ENCODE results near the gene VPS45. TPM values are rescaled to one million over a fixed set of nuclear protein-coding genes. Genes with fewer than 3 reads are reported as not detected.
"Not testable (repeated sequence)": the region's sequence is repeated elsewhere in the genome, so short reads cannot be mapped to it uniquely, and the experiment has no call there.

VPS45 gene
- total RNA-seq, 1 experiment from 2014 or later: 30.3 TPM

- intact Hi-C loops (cut with micrococcal nuclease; ENCODE audit: unreplicated experiment): no loop called here
- TF ChIP-seq EZH2 (IDR thresholded peaks at IDR 0.05; ENCODE audit: low read depth): no peak
- TF ChIP-seq CTCF (conservative IDR thresholded peaks at IDR 0.05): no peak
- Histone ChIP-seq H3K9me2 (ENCODE audit: insufficient read depth) (no peaks in the 10 kb centered on the region), H4K20me1 (ENCODE audit: insufficient read depth) (no peaks in the 10 kb centered on the region; the same call in 1 of the 2 replicates), H3K4me3 (no peak overlapping the region), H2AFZ (no peak overlapping the region), H3K27ac (no peak overlapping the region), H3K27me3 (ENCODE audit: insufficient read depth, low read depth) (no peaks in the 10 kb centered on the region), H3K4me1 (replicated peaks; ENCODE audit: insufficient read depth) (no peaks in the 10 kb centered on the region), H3K79me2 (ENCODE audit: low read depth) (no peaks in the 10 kb centered on the region), H3K9me3 (ENCODE audit: insufficient read depth, low read depth) (no peaks in the 10 kb centered on the region), H3F3A (ENCODE audit: insufficient read depth, low read depth) (0 out of 2 replicates have a peak, but pooled peaks cover 3% of the 10 kb centered on the region), H3K36me3 (ENCODE audit: low read depth) (no peaks in the 10 kb centered on the region), H3K4me2 (no peak overlapping the region)
- POLR2A ChIA-PET (ENCODE audit: unreplicated experiment): no interaction called here
- no TSS peak for BruUV-seq (replicated peaks)
- no peak for DNase-seq
- CTCF ChIA-PET: no interaction called here
Observed at GRCh38 chr1:150142083-150142482, 74.5 kb downstream of the VPS45 start.

- CTCF ChIA-PET: no interaction called here
- no peaks in the 10 kb centered on the region; the same call in 1 of the 2 replicates for H4K20me1 ChIP-seq (ENCODE audit: insufficient read depth)
- H3K4me1 ChIP-seq (replicated peaks; ENCODE audit: insufficient read depth): no peaks in the 10 kb centered on the region
- intact Hi-C loops (cut with micrococcal nuclease; ENCODE audit: unreplicated experiment): no loop called here
- no peak overlapping the region for H3K4me2 ChIP-seq
- no peak overlapping the region for H3K4me3 ChIP-seq
- no peak overlapping the region for H2AFZ ChIP-seq
- peaks cover 3% of the 10 kb centered on the region; the same call in 1 of the 2 replicates for H3F3A ChIP-seq (ENCODE audit: insufficient read depth, low read depth)
- no peak for DNase-seq
- POLR2A ChIA-PET (ENCODE audit: unreplicated experiment): no interaction called here
- H3K9me2 ChIP-seq (ENCODE audit: insufficient read depth): no peaks in the 10 kb centered on the region
- no TSS peak for BruUV-seq (replicated peaks)
- H3K79me2 ChIP-seq (ENCODE audit: low read depth): no peaks in the 10 kb centered on the region
- no peaks in the 10 kb centered on the region for H3K9me3 ChIP-seq (ENCODE audit: insufficient read depth, low read depth)
- H3K27ac ChIP-seq: no peak overlapping the region
- TF ChIP-seq CTCF (conservative IDR thresholded peaks at IDR 0.05) (no peak), EZH2 (IDR thresholded peaks at IDR 0.05; ENCODE audit: low read depth) (no peak)
- no peaks in the 10 kb centered on the region for H3K36me3 ChIP-seq (ENCODE audit: low read depth)
- H3K27me3 ChIP-seq (ENCODE audit: insufficient read depth, low read depth): no peaks in the 10 kb centered on the region
Observed at GRCh38 chr1:150144606-150145005, 77.0 kb downstream of the VPS45 start.

- H3K9me2 ChIP-seq (ENCODE audit: insufficient read depth); BruUV-seq (replicated peaks); H3K4me1 ChIP-seq (replicated peaks; ENCODE audit: insufficient read depth); CTCF ChIA-PET; DNase-seq; H3K79me2 ChIP-seq (ENCODE audit: low read depth); H3K27me3 ChIP-seq (ENCODE audit: insufficient read depth, low read depth); H3K4me2 ChIP-seq; H4K20me1 ChIP-seq (ENCODE audit: insufficient read depth); H3F3A ChIP-seq (ENCODE audit: insufficient read depth, low read depth); intact Hi-C loops (cut with micrococcal nuclease; ENCODE audit: unreplicated experiment); H3K27ac ChIP-seq; POLR2A ChIA-PET (ENCODE audit: unreplicated experiment); H3K4me3 ChIP-seq; H3K9me3 ChIP-seq (ENCODE audit: insufficient read depth, low read depth); H3K36me3 ChIP-seq (ENCODE audit: low read depth); H2AFZ ChIP-seq: not testable (repeated sequence)
Observed at GRCh38 chr1:150146016-150146415, 78.4 kb downstream of the VPS45 start.

- TF ChIP-seq EZH2 (IDR thresholded peaks at IDR 0.05; ENCODE audit: low read depth): no peak
- ChIA-PET POLR2A (ENCODE audit: unreplicated experiment) (interaction anchor here (0.6 kb wide), 1 partner anchor 129 kb away, joined by 4 read pairs; no protein-coding TSS in a partner anchor), CTCF (no interaction called here)
- peaks cover 3% of the 10 kb centered on the region; the same call in 1 of the 2 replicates for H3F3A ChIP-seq (ENCODE audit: insufficient read depth, low read depth)
- no peaks in the 10 kb centered on the region for H4K20me1 ChIP-seq (ENCODE audit: insufficient read depth)
- no peaks in the 10 kb centered on the region for H3K27me3 ChIP-seq (ENCODE audit: insufficient read depth, low read depth)
- H3K4me3 ChIP-seq: no peak overlapping the region
- no peak for DNase-seq
- BruUV-seq (replicated peaks): no TSS peak
- no peaks in the 10 kb centered on the region for H3K9me2 ChIP-seq (ENCODE audit: insufficient read depth)
- no peak overlapping the region for H2AFZ ChIP-seq
- H3K79me2 ChIP-seq (ENCODE audit: low read depth): no peaks in the 10 kb centered on the region
- H3K4me2 ChIP-seq: no peak overlapping the region
- no peaks in the 10 kb centered on the region for H3K4me1 ChIP-seq (replicated peaks; ENCODE audit: insufficient read depth)
- no peaks in the 10 kb centered on the region for H3K36me3 ChIP-seq (ENCODE audit: low read depth)
- intact Hi-C loops (cut with micrococcal nuclease; ENCODE audit: unreplicated experiment): no loop called here
- H3K27ac ChIP-seq: no peak overlapping the region
- no peaks in the 10 kb centered on the region for H3K9me3 ChIP-seq (ENCODE audit: insufficient read depth, low read depth)
Observed at GRCh38 chr1:150146849-150147542, 79.4 kb downstream of the VPS45 start.

Measured in PC-9 (cell line).